HG03469 (cell line): Measurements from ENCODE around the gene ERGIC2.
"Not testable (repeated sequence)": the region's sequence is repeated elsewhere in the genome, so short reads cannot be mapped to it uniquely, and the experiment has no call there.

Experiments
- ATAC-seq: cut with Tn5 transposase; IDR thresholded peaks from one replicate; pipeline ENCODE4 v1.9.1; 2021; ENCODE audit warnings: mild to moderate bottlenecking, moderate library complexity, moderate number of reproducible peaks; ENCODE audit not compliant: unreplicated experiment

ERGIC2 gene

DNA sequence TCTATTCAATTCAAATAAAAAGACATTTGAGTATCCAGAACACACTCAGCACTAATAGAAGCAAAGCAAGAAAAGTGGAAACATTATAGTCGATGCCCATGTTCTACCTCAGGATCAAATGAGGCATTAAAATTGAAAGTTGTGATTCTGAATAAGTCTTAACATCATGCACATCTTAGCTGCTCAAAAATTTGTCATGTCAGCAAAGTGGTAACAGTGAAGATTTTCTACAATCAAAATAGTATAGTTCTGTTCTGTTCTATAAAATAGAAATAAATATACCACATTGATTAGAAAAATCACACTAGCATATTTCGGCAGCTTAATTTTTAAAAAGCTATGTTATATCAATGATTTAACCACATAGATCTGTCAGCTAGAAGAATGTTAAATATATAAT, 74.7 kb downstream of the ERGIC2 start:
- ATAC-seq = no peak

GRCh38 chr12:29304388-29304787, 76.6 kb downstream of the ERGIC2 start:
- ATAC-seq = no peak

GRCh38 chr12:29301114-29301513, 79.9 kb downstream of the ERGIC2 start:
- ATAC-seq = no peak

GRCh38 chr12:29299633-29300032, 81.3 kb downstream of the ERGIC2 start:
- ATAC-seq = no peak

GRCh38 chr12:29291226-29291625, 89.7 kb downstream of the ERGIC2 start:
- no peak for ATAC-seq

DNA sequence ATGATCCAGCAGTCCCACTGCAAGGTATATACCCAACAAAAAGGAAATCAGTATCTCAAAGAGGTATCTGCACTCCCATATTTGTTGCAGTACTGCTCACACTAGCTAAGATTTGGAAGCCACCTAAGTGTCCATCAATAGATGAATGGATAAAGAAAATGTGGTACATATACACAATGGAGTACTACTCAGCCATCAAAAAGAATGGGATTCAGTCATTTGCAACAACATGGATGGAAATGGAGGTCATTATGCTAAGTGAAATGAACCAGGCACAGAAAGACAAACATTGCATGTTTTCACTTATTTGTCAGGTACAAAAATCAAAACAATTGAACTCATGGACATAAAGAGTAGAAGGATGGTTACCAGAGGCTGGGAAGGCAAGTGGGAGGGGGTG, 90.5 kb downstream of the ERGIC2 start:
- ATAC-seq = not testable (repeated sequence)

DNA sequence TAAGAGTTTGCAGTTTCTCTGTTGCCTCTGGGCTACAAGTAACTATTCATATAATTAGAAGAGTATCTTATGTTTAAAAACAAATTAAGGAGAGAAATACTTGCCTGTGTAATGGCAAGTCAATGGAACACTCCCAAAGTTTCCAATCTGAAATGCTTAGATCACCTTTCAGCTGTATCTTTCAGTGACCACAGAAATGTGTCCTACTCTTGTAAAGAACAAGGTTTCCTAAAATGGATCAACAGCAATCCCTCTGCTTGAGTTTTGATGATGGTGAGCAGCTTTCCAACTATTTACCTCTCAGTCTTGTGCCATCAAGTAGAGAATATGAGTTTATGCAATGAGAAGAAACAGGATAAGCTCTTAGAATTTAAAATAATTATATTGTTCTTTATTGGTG, 92.9 kb downstream of the ERGIC2 start:
- ATAC-seq = no peak

DNA sequence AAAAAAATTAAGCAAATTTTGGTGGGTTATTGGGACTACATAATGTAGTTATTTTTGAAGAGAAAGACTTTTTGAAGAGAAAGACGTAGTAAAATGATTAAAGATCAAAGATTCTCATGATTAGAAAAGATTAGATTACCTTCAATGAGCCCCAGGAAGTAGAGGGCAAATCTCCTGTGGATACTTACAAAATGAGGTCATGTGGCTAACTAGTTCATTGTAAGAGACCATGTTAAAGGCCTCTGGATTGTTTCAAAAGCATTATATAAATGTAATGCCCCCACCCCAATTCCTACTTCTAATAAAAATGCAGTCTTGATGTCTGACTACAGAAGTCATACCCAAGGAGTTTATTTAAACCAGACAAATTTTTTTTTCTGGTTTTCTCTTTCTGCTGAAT, 93.3 kb downstream of the ERGIC2 start:
- ATAC-seq = no peak
